Prostate gland (tissue), 2 donors: Measurements from ENCODE around the gene CCDC183. TPM values are rescaled to one million over a fixed set of nuclear protein-coding genes. Genes with fewer than 3 reads are reported as not detected.

Experiments used
- DNase-seq: peaks from one replicate; pipeline ENCODE4 v3.0.0-alpha.2; 2019; ENCODE audit warnings: low spot score
- H3K27ac ChIP-seq, 2 donors: fragments of 200-600 bp; sonication (generic); 2 replicates each; pipeline ENCODE4 v1.5.1; 2017 to 2019
- H3K27me3 ChIP-seq: fragments of 200-600 bp; sonication (generic); replicated peaks from 2 replicates; pipeline ENCODE4 v1.5.1; 2019; ENCODE audit not compliant: insufficient read depth
- H3K36me3 ChIP-seq, 2 donors: fragments of 200-600 bp; sonication (generic); 1 replicate in 1 of 2; 2 replicates in 1 of 2; pipeline versions ENCODE4 v1.5.1 to v1.8.1; 2017 to 2019
- H3K4me1 ChIP-seq: fragments of 200-600 bp; sonication (generic); replicated peaks from 2 replicates; pipeline ENCODE4 v1.5.1; 2019
- H3K4me3 ChIP-seq, 2 donors: fragments of 200-600 bp; sonication (generic); 2 replicates each; pipeline ENCODE4 v1.5.1; 2017 to 2019
- H3K9me3 ChIP-seq: fragments of 200-600 bp; sonication (generic); 2 replicates; pipeline ENCODE4 v1.5.1; 2017
- CTCF ChIP-seq, 4 experiments: fragments of 200-600 bp in 2 of 4; fragments of 450-650 bp in 2 of 4; sonication (generic) in 2 of 4; IDR thresholded peaks; 1 replicate in 3 of 4; 2 replicates in 1 of 4; pipeline ENCODE4 v1.5.1; 2016 to 2019; ENCODE audit warnings: antibody characterized with exemption in 4 of 4, mild to moderate bottlenecking in 2 of 4, moderate library complexity in 2 of 4
- POLR2A ChIP-seq: fragments of 450-650 bp; IDR thresholded peaks from one replicate; pipeline ENCODE4 v1.6.1; 2016; ENCODE audit warnings: antibody characterized with exemption, mild to moderate bottlenecking
- POLR2AphosphoS5 ChIP-seq: sonication (generic); formaldehyde crosslinking; IDR thresholded peaks from one replicate; pipeline ENCODE4 v1.6.1; 2017; ENCODE audit warnings: antibody characterized with exemption
- WGBS: methylation state at CpG from one replicate; pipeline ENCODE4 v1.1.5; 2018; 5-methylcytosine and 5-hydroxymethylcytosine counted together
- intact Hi-C: fragments of 100-400 bp; cut with DNase I; formaldehyde crosslinking; loops from one replicate; pipeline ENCODE4 v1.14.2; 2022
- total RNA-seq, 2 donors: library from RNA; depleted of rRNA; stranded (reverse); fragments of >200 nt; gene quantifications; one replicate each; pipeline ENCODE4 v1.1.0, GENCODE V29; 2016

Gene CCDC183
- total RNA-seq, 2 donors from 2014 or later = 9.5 to 45.0 TPM

- Histone ChIP-seq H3K9me3 (no peaks in the 10 kb centered on the region), H3K27me3 (no peaks in the 10 kb centered on the region), H3K4me1 (no peaks in the 10 kb centered on the region), H3K27ac (no peak overlapping the region), H3K4me3 (no peak overlapping the region), H3K36me3 (no peaks in the 10 kb centered on the region)
- TF ChIP-seq POLR2A (no peak), CTCF (IDR thresholded peaks at IDR 0.05) (no peak), POLR2AphosphoS5 (no peak)
- WGBS = 58% methylated on average over 7 of the region's 7 CpGs
- intact Hi-C loops = no loop called here
- DNase-seq = no peak
Measured at GRCh38 chr9:136776947-136777346, 19.2 kb upstream of the CCDC183 start.

DNA sequence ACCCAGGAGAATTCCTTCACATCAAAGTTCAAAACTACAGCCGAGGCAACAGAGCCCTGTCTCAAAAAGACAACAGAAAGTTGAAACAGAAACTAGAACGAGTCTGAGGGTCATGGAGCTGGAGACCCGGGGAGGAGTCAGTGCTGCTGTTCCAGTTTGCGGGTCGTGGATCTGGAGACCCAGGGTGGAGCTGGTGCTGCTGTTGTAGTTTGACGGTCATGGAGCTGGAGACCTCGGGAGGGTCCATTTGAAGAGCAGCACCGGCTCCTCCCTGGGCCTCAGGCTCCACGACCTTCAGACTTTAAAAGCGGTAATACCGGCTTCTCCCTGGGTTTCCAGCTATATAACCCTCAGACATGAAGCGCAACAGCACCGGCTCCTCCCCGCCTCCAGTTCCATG, 18.8 kb upstream of the CCDC183 start:
- WGBS = 76% methylated on average over 10 of the region's 14 CpGs

GRCh38 chr9:136779808-136780207, 16.3 kb upstream of the CCDC183 start:
- Histone ChIP-seq H3K4me3 (no peak overlapping the region), H3K4me1 (no peaks in the 10 kb centered on the region), H3K9me3 (no peaks in the 10 kb centered on the region), H3K36me3 (no peaks in the 10 kb centered on the region), H3K27ac (no peak overlapping the region), H3K27me3 (no peaks in the 10 kb centered on the region)
- 78% methylated on average over 5 of the region's 5 CpGs for WGBS
- intact Hi-C loops = loop anchor here (10.0 kb wide), 1 partner anchor 285 kb away; no protein-coding TSS in a partner anchor
- DNase-seq = no peak
- no peak for TF ChIP-seq POLR2A
- no peak for TF ChIP-seq CTCF (IDR thresholded peaks at IDR 0.05)
- no peak for TF ChIP-seq POLR2AphosphoS5

More for the DNA sequence above, 18.8 kb upstream of the CCDC183 start:
- Histone ChIP-seq H3K4me1 (no peaks in the 10 kb centered on the region), H3K4me3 (no peak overlapping the region), H3K9me3 (no peaks in the 10 kb centered on the region), H3K27me3 (no peaks in the 10 kb centered on the region), H3K36me3 (no peaks in the 10 kb centered on the region), H3K27ac (no peak overlapping the region)
- TF ChIP-seq POLR2A = no peak
- no peak for TF ChIP-seq CTCF (IDR thresholded peaks at IDR 0.05)
- no peak for TF ChIP-seq POLR2AphosphoS5
- no peak for DNase-seq
- intact Hi-C loops = no loop called here

- no peaks in the 10 kb centered on the region for H3K27me3 ChIP-seq
- 96% methylated on average over 3 of the region's 3 CpGs for WGBS
- TF ChIP-seq POLR2AphosphoS5 = no peak
- no peak for TF ChIP-seq CTCF (IDR thresholded peaks at IDR 0.05)
- H3K36me3 ChIP-seq = no peaks in the 10 kb centered on the region
- intact Hi-C loops = loop anchor here (10.0 kb wide), 1 partner anchor 282 kb away; no protein-coding TSS in a partner anchor
- H3K9me3 ChIP-seq = no peaks in the 10 kb centered on the region
- H3K4me3 ChIP-seq = no peak overlapping the region
- H3K4me1 ChIP-seq = no peaks in the 10 kb centered on the region
- H3K27ac ChIP-seq = no peak overlapping the region
- no peak for DNase-seq
Measured at GRCh38 chr9:136782452-136782851, 13.7 kb upstream of the CCDC183 start.

DNA sequence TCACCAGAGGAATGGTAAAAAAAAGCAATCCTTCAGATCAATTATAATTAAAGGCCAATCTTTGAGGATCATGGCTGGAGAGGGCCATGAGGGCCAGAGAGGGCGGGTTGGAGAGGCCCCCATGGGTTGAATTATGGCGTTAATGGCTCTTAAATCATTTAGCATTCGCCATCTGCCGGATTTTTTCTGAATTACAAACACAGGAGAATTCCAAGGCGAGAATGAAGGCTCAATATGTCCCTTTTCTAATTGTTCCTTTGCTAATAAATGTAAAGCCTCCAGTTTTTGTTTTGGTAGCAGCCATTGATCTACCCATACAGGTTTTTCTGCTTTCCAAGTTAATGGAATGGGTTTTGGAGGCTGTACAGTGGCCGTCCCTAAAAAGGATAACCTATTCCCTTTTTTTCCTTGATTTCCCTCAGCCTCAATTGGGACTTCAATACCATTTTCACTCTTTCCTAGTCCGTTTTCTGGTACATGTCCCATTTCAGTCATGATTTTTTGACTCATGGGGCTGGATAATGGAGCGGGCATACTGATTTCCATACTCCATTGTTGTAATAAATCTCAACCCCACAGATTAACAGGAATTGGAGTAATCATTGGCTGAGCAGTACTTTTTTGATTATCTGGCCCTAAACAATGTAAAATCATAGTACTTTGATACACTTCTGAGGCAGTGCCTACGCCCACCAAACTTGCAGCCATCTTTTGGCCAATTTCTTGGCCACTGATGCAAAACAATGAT, 11.7 kb upstream of the CCDC183 start:
- TF ChIP-seq CTCF (IDR thresholded peaks at IDR 0.05) = peak in 3 of 4 experiments; percentile 48 to 68 (median 66)
- TF ChIP-seq POLR2A = no peak
- TF ChIP-seq POLR2AphosphoS5 = no peak
- DNase-seq = no peak
- peak overlapping the region in 1 of 2 donors; percentile 1 for H3K27ac ChIP-seq
- H3K27me3 ChIP-seq = no peaks in the 10 kb centered on the region
- H3K36me3 ChIP-seq = no peaks in the 10 kb centered on the region
- no peak overlapping the region for H3K4me3 ChIP-seq
- H3K9me3 ChIP-seq = no peaks in the 10 kb centered on the region
- peaks cover 4% of the 10 kb centered on the region for H3K4me1 ChIP-seq
- 32% methylated on average over 9 of the region's 9 CpGs for WGBS
- intact Hi-C loops = loop anchor here (10.0 kb wide), 1 partner anchor 280 kb away; no protein-coding TSS in a partner anchor
